ENCODE data around the gene NEK6. TPM values are rescaled to one million over a fixed set of nuclear protein-coding genes. Genes with fewer than 3 reads are reported as not detected.

Gene NEK6
- total RNA-seq, 1 donor from 2014 or later: 43.9 TPM

DNA sequence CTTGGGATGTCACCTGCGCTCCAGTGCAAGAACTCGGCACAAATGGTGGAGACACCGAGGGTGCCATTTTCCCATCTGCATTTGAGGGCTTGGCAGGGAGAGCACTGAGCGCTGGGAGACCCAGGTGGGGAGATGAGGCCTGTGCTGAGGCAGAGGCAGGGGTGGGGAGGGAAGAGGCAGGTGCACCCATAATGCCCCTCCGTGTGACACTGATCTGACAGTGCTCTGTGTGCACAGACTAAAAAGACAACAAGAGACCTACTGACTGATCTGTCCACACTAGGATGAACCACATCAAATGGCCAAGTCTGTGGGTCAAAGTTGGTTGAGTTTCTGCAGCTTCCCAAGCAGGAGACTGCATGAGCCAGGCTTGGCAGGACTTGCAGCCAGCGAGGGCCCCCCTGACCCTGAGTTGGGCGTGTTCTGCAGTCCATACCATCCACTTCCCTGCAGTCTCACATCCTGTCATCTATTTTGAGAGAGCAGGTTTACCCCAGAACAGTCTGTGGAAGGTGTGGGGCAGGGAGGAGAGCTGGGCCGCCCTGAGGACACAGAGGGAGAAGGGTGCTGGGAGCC lies 41.9 kb downstream of the NEK6 start:
- H3K27ac Mint-ChIP-seq (ENCODE audit: unreplicated experiment): no peak overlapping the region
- TF ChIP-seq, protein P1, sequence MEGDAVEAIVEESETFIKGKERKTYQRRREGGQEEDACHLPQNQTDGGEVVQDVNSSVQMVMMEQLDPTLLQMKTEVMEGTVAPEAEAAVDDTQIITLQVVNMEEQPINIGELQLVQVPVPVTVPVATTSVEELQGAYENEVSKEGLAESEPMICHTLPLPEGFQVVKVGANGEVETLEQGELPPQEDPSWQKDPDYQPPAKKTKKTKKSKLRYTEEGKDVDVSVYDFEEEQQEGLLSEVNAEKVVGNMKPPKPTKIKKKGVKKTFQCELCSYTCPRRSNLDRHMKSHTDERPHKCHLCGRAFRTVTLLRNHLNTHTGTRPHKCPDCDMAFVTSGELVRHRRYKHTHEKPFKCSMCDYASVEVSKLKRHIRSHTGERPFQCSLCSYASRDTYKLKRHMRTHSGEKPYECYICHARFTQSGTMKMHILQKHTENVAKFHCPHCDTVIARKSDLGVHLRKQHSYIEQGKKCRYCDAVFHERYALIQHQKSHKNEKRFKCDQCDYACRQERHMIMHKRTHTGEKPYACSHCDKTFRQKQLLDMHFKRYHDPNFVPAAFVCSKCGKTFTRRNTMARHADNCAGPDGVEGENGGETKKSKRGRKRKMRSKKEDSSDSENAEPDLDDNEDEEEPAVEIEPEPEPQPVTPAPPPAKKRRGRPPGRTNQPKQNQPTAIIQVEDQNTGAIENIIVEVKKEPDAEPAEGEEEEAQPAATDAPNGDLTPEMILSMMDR (IDR thresholded peaks at IDR 0.05; ENCODE audit: unreplicated experiment): no peak
- H3K9me3 Mint-ChIP-seq (ENCODE audit: unreplicated experiment): no peaks in the 10 kb centered on the region
- no peak for DNase-seq (ENCODE audit: low spot score)
- H3K4me1 Mint-ChIP-seq (ENCODE audit: unreplicated experiment): peaks cover 11% of the 10 kb centered on the region
- H3K4me3 Mint-ChIP-seq (ENCODE audit: unreplicated experiment): no peak overlapping the region
- peaks cover 8% of the 10 kb centered on the region for H3K36me3 Mint-ChIP-seq (ENCODE audit: low read depth, unreplicated experiment)
- H3K27me3 Mint-ChIP-seq (ENCODE audit: unreplicated experiment): peaks cover under 1% of the 10 kb centered on the region

DNA sequence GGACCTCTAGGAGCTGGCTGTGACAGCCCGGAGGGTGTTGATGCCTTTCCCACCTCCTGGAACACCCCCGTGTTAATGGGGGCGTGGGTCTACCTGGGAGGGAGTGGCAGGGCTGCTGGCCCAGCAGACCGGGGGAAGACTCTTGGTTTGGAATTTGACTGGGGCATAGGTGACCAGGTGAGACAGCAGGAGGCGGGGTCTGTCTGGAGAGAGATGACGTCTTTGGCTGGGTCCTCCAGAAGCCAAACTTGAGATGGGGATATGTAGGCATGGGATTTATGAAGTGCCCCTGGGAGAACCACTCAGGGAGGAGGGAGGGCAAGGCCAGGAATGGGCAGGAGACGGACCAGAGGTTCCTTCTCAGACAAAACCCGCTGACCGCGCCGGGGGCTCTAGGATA lies 42.6 kb downstream of the NEK6 start:
- Mint-ChIP-seq H3K4me1 (ENCODE audit: unreplicated experiment) (peaks cover 7% of the 10 kb centered on the region), H3K9me3 (ENCODE audit: unreplicated experiment) (no peaks in the 10 kb centered on the region), H3K36me3 (ENCODE audit: low read depth, unreplicated experiment) (peaks cover 11% of the 10 kb centered on the region), H3K27ac (ENCODE audit: unreplicated experiment) (no peak overlapping the region), H3K4me3 (ENCODE audit: unreplicated experiment) (no peak overlapping the region), H3K27me3 (ENCODE audit: unreplicated experiment) (no peaks in the 10 kb centered on the region)
- DNase-seq (ENCODE audit: low spot score): no peak
- TF ChIP-seq, protein P1 (IDR thresholded peaks at IDR 0.05; ENCODE audit: unreplicated experiment): no peak

DNA sequence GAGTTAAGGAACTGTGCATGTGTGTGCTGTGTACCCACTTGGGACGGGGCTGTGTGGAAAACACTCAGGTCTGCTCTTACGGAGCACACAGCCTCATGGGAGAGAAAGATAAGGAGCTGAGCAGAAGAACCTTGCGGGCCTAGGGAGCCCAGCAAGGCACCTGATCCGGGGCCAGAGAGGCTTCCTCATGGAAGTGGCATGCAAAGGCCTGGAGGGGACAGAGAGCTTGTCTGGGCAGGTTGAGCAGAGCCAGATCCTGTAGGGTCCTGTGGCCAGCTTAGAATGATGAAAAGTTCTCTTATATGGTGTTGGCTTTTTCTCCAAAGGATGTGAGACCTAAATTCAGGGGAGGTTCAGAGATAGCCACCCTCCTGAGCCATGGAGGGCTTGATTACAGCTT lies 45.2 kb downstream of the NEK6 start:
- no peak overlapping the region for H3K27ac Mint-ChIP-seq (ENCODE audit: unreplicated experiment)
- no peaks in the 10 kb centered on the region for H3K4me1 Mint-ChIP-seq (ENCODE audit: unreplicated experiment)
- no peaks in the 10 kb centered on the region for H3K27me3 Mint-ChIP-seq (ENCODE audit: unreplicated experiment)
- DNase-seq (ENCODE audit: low spot score): no peak
- TF ChIP-seq, protein P1 (IDR thresholded peaks at IDR 0.05; ENCODE audit: unreplicated experiment): no peak
- no peaks in the 10 kb centered on the region for H3K9me3 Mint-ChIP-seq (ENCODE audit: unreplicated experiment)
- peaks cover 11% of the 10 kb centered on the region for H3K36me3 Mint-ChIP-seq (ENCODE audit: low read depth, unreplicated experiment)
- H3K4me3 Mint-ChIP-seq (ENCODE audit: unreplicated experiment): no peak overlapping the region

DNA sequence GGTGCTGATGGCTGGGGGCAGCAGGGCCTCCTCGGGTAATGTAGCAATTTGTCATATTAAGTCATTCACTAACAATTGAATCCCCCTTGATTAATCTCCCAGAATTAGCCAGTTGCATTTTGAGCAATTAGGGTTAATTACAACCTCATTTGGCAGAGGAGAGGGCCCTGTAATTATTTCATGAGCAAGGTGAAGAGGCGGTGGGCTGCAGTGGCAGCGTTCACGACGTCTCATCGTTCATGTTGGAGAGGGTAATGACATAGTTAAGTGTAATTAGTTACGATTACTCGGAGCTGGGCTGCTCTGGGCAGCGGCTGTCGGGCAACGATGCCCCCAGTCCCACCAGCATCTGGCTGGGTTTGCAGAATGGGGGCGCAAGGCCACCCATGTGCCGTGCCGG lies 46.0 kb downstream of the NEK6 start:
- Mint-ChIP-seq H3K27me3 (ENCODE audit: unreplicated experiment) (no peaks in the 10 kb centered on the region), H3K4me1 (ENCODE audit: unreplicated experiment) (no peaks in the 10 kb centered on the region), H3K36me3 (ENCODE audit: low read depth, unreplicated experiment) (peaks cover 11% of the 10 kb centered on the region), H3K4me3 (ENCODE audit: unreplicated experiment) (no peak overlapping the region), H3K27ac (ENCODE audit: unreplicated experiment) (no peak overlapping the region), H3K9me3 (ENCODE audit: unreplicated experiment) (no peaks in the 10 kb centered on the region)
- TF ChIP-seq, protein P1 (IDR thresholded peaks at IDR 0.05; ENCODE audit: unreplicated experiment): no peak
- no peak for DNase-seq (ENCODE audit: low spot score)

DNA sequence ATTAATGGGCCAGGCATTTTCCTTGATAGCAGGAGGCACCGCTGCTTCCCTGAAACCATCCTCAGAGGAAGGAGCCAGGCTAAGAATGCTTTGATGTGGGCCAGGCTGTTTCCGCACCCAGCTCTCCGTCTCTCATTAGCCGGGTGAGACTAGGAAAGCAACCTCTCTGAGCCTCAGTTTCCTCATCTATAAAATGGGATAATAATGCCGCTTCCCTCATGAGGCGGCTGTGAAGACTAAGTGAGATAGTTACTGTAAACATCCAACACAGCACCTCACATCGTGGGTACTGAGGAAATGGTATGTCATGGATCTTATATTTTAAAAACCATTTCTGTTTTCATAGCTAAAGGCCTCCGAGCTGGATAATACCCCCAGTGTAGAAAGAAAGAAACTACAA lies 46.5 kb downstream of the NEK6 start:
- TF ChIP-seq, protein P1 (IDR thresholded peaks at IDR 0.05; ENCODE audit: unreplicated experiment): no peak
- Mint-ChIP-seq H3K9me3 (ENCODE audit: unreplicated experiment) (no peaks in the 10 kb centered on the region), H3K4me1 (ENCODE audit: unreplicated experiment) (no peaks in the 10 kb centered on the region), H3K27ac (ENCODE audit: unreplicated experiment) (no peak overlapping the region), H3K27me3 (ENCODE audit: unreplicated experiment) (no peaks in the 10 kb centered on the region), H3K4me3 (ENCODE audit: unreplicated experiment) (no peak overlapping the region), H3K36me3 (ENCODE audit: low read depth, unreplicated experiment) (peaks cover 11% of the 10 kb centered on the region)
- no peak for DNase-seq (ENCODE audit: low spot score)
